ENCODE results near the gene DCST1. TPM values are rescaled to one million over a fixed set of nuclear protein-coding genes. Genes with fewer than 3 reads are reported as not detected.

DCST1 gene
- total RNA-seq, 1 donor = not detected

DNA sequence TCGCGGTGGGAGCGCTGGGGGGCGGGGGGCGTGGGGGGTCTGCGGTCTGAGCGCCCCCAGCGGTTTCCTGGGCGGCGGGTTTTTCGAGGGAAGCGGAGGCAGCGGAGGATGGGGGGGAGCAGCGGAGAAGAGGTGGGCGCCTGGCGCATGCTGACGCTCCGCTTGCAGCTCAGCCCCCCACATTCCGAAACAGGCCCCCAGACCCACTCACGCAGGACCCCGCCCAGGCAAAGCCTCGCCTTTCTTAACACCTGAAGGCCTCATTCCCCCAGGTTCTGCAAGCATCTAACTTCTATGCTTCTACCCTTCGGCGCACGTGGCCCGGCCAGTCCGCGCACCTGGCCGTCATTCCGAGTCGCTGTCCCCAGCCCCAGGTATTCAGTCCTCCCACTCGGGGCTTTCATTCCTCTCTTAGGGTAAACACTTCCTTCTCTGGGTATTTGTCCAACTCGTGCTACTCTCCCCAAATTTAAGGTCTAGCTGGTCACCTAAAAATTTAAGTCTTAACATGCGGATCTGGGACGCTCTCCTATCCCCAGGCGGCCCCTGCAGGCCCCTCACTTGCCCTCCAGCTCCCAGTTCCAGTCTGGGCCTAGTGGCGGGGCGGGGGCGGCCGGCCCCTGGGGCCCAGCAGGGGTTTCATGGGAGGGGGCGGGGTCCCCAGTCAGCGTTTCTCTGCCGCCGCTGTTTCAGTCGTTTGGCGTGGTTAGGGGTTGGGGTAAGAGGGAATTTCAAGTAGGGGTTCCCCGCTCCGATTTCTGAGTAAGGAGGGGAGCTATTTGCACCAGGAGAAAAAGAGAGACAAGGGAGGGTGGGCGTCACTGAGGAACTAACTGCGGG is 33.8 kb upstream of the DCST1 start:
- Histone ChIP-seq H3K4me1 (ENCODE audit: insufficient read depth, low read length) (peaks cover 23% of the 10 kb centered on the region), H3K4me3 (ENCODE audit: insufficient read depth, low read length) (peak overlapping the region; percentile 67), H3K27ac (ENCODE audit: low read depth, low read length) (no peak overlapping the region), H2AFZ (ENCODE audit: low read length) (peak overlapping the region; percentile 51), H3K9me3 (ENCODE audit: low read depth, low read length) (no peaks in the 10 kb centered on the region), H3K79me2 (ENCODE audit: insufficient read depth, low read length) (peaks cover 22% of the 10 kb centered on the region), H3K4me2 (ENCODE audit: insufficient read depth, low read length) (peak overlapping the region; percentile 87), H3K36me3 (ENCODE audit: insufficient read depth, low read length) (no peaks in the 10 kb centered on the region), H3K27me3 (ENCODE audit: insufficient read depth, low read length) (no peaks in the 10 kb centered on the region), H4K20me1 (ENCODE audit: insufficient read depth, low read length) (peaks cover 4% of the 10 kb centered on the region)
- peak; percentile 80 for DNase-seq (ENCODE audit: insufficient read length, low spot score, missing footprints)
- TF ChIP-seq, protein P1, sequence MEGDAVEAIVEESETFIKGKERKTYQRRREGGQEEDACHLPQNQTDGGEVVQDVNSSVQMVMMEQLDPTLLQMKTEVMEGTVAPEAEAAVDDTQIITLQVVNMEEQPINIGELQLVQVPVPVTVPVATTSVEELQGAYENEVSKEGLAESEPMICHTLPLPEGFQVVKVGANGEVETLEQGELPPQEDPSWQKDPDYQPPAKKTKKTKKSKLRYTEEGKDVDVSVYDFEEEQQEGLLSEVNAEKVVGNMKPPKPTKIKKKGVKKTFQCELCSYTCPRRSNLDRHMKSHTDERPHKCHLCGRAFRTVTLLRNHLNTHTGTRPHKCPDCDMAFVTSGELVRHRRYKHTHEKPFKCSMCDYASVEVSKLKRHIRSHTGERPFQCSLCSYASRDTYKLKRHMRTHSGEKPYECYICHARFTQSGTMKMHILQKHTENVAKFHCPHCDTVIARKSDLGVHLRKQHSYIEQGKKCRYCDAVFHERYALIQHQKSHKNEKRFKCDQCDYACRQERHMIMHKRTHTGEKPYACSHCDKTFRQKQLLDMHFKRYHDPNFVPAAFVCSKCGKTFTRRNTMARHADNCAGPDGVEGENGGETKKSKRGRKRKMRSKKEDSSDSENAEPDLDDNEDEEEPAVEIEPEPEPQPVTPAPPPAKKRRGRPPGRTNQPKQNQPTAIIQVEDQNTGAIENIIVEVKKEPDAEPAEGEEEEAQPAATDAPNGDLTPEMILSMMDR (IDR thresholded peaks at IDR 0.05; ENCODE audit: extremely low read depth, low read depth, low read length) = no peak

DNA sequence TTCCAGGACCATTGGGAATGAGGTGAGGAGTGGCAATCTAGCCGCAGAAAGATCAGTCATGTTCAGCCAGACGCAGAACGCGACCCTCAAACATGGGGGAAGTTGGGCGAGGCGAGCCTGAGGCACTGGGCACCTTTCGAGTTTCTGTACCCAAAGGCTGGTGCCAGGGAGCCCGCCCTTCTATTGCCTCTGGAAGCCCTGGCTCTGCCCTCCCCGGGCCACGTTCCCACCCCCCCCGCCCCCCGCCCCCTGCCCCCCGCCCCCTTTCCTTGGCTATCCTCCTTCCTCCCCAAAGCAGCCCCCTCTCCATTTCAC is 33.3 kb upstream of the DCST1 start:
- TF ChIP-seq, protein P1 (IDR thresholded peaks at IDR 0.05; ENCODE audit: extremely low read depth, low read depth, low read length) = no peak
- DNase-seq (ENCODE audit: insufficient read length, low spot score, missing footprints) = no peak
- Histone ChIP-seq H3K27me3 (ENCODE audit: insufficient read depth, low read length) (no peaks in the 10 kb centered on the region), H3K36me3 (ENCODE audit: insufficient read depth, low read length) (no peaks in the 10 kb centered on the region), H3K27ac (ENCODE audit: low read depth, low read length) (no peak overlapping the region), H3K9me3 (ENCODE audit: low read depth, low read length) (no peaks in the 10 kb centered on the region), H3K4me2 (ENCODE audit: insufficient read depth, low read length) (peak overlapping the region; percentile 87), H3K4me1 (ENCODE audit: insufficient read depth, low read length) (peaks cover 29% of the 10 kb centered on the region), H3K4me3 (ENCODE audit: insufficient read depth, low read length) (peak overlapping the region; percentile 90), H3K79me2 (ENCODE audit: insufficient read depth, low read length) (peaks cover 28% of the 10 kb centered on the region), H2AFZ (ENCODE audit: low read length) (peak overlapping the region; percentile 51), H4K20me1 (ENCODE audit: insufficient read depth, low read length) (peaks cover 6% of the 10 kb centered on the region)

DNA sequence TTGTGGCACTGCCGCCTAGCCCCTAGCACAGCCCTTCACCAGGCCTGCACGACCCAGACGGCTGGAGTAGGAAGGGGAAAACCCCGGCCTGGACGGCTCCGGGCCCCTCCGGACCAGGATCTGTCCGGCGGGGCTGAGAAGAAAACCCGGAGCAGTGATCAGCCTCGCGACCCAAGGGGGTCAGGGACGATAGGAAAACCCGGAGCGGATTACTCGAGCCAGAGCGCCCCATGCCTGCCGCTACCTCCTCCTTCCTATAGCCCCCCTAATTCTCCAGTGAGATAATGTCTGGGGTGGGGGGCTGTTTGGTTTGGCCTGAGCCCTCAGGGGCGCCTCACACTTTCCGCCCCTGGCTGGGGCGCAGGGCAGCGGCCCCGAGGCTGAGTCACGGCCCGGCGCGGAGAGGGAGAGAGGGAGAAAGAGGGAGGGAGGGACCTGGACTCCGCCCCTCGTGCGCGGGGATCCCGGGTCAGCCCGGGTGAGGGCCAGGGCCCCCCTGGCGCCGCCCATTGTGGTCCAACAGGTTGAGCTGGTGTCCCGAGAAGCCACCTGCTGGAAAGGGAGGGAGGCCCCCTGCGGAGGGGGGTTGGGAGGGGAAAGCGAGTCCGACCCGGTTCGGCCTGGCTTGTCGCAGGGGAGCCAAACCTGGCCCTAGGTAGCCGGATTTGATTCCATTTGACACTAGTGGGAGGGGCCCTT is 32.7 kb upstream of the DCST1 start:
- H3K27me3 ChIP-seq (ENCODE audit: insufficient read depth, low read length) = no peaks in the 10 kb centered on the region
- H4K20me1 ChIP-seq (ENCODE audit: insufficient read depth, low read length) = peaks cover 7% of the 10 kb centered on the region
- no peaks in the 10 kb centered on the region for H3K9me3 ChIP-seq (ENCODE audit: low read depth, low read length)
- TF ChIP-seq, protein P1 (IDR thresholded peaks at IDR 0.05; ENCODE audit: extremely low read depth, low read depth, low read length) = no peak
- DNase-seq (ENCODE audit: insufficient read length, low spot score, missing footprints) = peak; percentile 99
- no peaks in the 10 kb centered on the region for H3K36me3 ChIP-seq (ENCODE audit: insufficient read depth, low read length)
- peak overlapping the region; percentile 90 for H3K4me3 ChIP-seq (ENCODE audit: insufficient read depth, low read length)
- peaks cover 33% of the 10 kb centered on the region for H3K79me2 ChIP-seq (ENCODE audit: insufficient read depth, low read length)
- H2AFZ ChIP-seq (ENCODE audit: low read length) = peak overlapping the region; percentile 81
- peak overlapping the region; percentile 87 for H3K4me2 ChIP-seq (ENCODE audit: insufficient read depth, low read length)
- H3K4me1 ChIP-seq (ENCODE audit: insufficient read depth, low read length) = peaks cover 34% of the 10 kb centered on the region
- H3K27ac ChIP-seq (ENCODE audit: low read depth, low read length) = peak overlapping the region; percentile 65

DNA sequence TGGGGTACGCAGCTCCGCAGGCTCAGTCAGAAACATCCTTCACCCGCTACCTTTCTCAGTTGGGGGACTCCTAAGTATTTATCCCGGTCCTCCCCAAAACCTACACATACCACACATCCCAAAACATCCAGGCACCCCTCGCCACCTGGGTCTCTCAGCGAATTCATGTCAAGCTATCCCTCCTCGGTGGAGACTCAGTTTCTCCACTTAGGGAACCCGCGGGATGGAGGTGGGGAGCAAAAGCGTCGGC is 32.3 kb upstream of the DCST1 start:
- TF ChIP-seq, protein P1 (IDR thresholded peaks at IDR 0.05; ENCODE audit: extremely low read depth, low read depth, low read length) = no peak
- Histone ChIP-seq H3K4me3 (ENCODE audit: insufficient read depth, low read length) (peak overlapping the region; percentile 90), H4K20me1 (ENCODE audit: insufficient read depth, low read length) (peaks cover 12% of the 10 kb centered on the region), H3K4me2 (ENCODE audit: insufficient read depth, low read length) (peak overlapping the region; percentile 87), H3K79me2 (ENCODE audit: insufficient read depth, low read length) (peaks cover 37% of the 10 kb centered on the region), H3K9me3 (ENCODE audit: low read depth, low read length) (no peaks in the 10 kb centered on the region), H2AFZ (ENCODE audit: low read length) (peak overlapping the region; percentile 60), H3K36me3 (ENCODE audit: insufficient read depth, low read length) (no peaks in the 10 kb centered on the region), H3K27ac (ENCODE audit: low read depth, low read length) (peak overlapping the region; percentile 65), H3K4me1 (ENCODE audit: insufficient read depth, low read length) (peaks cover 38% of the 10 kb centered on the region), H3K27me3 (ENCODE audit: insufficient read depth, low read length) (no peaks in the 10 kb centered on the region)
- DNase-seq (ENCODE audit: insufficient read length, low spot score, missing footprints) = no peak

All from osteoblast (primary cell).